OCI-LY3 (cell line): ENCODE measurements around the gene RNASEH2B.

Source experiments
- CTCF ChIP-seq: fragments of 200-600, 300-600 bp; sonication (generic); IDR thresholded peaks from 2 replicates; pipeline ENCODE4 v1.5.1; 2014; ENCODE audit warnings: antibody characterized with exemption, low read length, low read depth
- EZH2phosphoT487 ChIP-seq: fragments of 200-600 bp; shearing (Covaris generic); IDR thresholded peaks from 2 replicates; pipeline ENCODE4 v1.6.1; 2018; ENCODE audit warnings: antibody characterized with exemption, mixed run types, low read depth

- TF ChIP-seq CTCF (no peak), EZH2phosphoT487 (no peak)
These were observed 5.3 kb downstream of the RNASEH2B start for GRCh38 chr13:50914848-50915247.
